Fibroblast of lung (primary cell): ENCODE measurements around the gene WAC. TPM values are rescaled to one million over a fixed set of nuclear protein-coding genes. Genes with fewer than 3 reads are reported as not detected.

Source experiments
- DNase-seq, 2 donors: peaks; one replicate each; pipeline versions ENCODE4 v3.0.0 to v3.0.0-alpha.2; 2010; ENCODE audit warnings: low read depth in 2 of 2
- H2AFZ ChIP-seq: 2 replicates; pipeline ENCODE4 v1.5.1; 2012; ENCODE audit warnings: low read length, control low read depth, inconsistent platforms
- H3K27ac ChIP-seq: 2 replicates; pipeline ENCODE4 v1.5.1; 2011; ENCODE audit warnings: low read length, control low read depth; ENCODE audit not compliant: insufficient read depth
- H3K27me3 ChIP-seq: 2 replicates; pipeline ENCODE4 v1.5.1; 2011; ENCODE audit warnings: mild to moderate bottlenecking, low read length; ENCODE audit not compliant: control insufficient read depth, insufficient read depth
- H3K36me3 ChIP-seq: 2 replicates; pipeline ENCODE4 v1.5.1; 2011; ENCODE audit warnings: low read length; ENCODE audit not compliant: control insufficient read depth, insufficient read depth
- H3K4me1 ChIP-seq: 2 replicates; pipeline ENCODE4 v1.5.1; 2011; ENCODE audit warnings: low read length; ENCODE audit not compliant: control insufficient read depth, insufficient read depth; ENCODE audit errors: extremely low read depth
- H3K4me2 ChIP-seq: 2 replicates; pipeline ENCODE4 v1.5.1; 2011; ENCODE audit warnings: low read length, control low read depth; ENCODE audit not compliant: insufficient read depth; ENCODE audit errors: extremely low read depth
- H3K4me3 ChIP-seq, 4 experiments: fragments of 200-600 bp in 1 of 4; sonication (generic) in 1 of 4; replicated peaks in 1 of 4; 2 replicates each; pipeline ENCODE4 v1.5.1; 2011 to 2016; ENCODE audit warnings: low read length in 4 of 4, low read depth in 3 of 4, mild to moderate bottlenecking in 3 of 4, control low read depth in 2 of 4, inconsistent platforms in 1 of 4, mixed read lengths in 1 of 4; ENCODE audit not compliant: insufficient read depth in 1 of 4; ENCODE audit errors: control extremely low read depth in 1 of 4
- H3K79me2 ChIP-seq: 2 replicates; pipeline ENCODE4 v1.5.1; 2012; ENCODE audit warnings: mild to moderate bottlenecking, low read length, inconsistent platforms; ENCODE audit not compliant: control insufficient read depth, insufficient read depth
- H3K9ac ChIP-seq: 2 replicates; pipeline ENCODE4 v1.5.1; 2011; ENCODE audit warnings: mild to moderate bottlenecking, low read length, control low read depth; ENCODE audit not compliant: insufficient read depth
- H3K9me3 ChIP-seq: 2 replicates; pipeline ENCODE4 v1.5.1; 2012; ENCODE audit warnings: low read depth, low read length; ENCODE audit not compliant: control insufficient read depth, insufficient read depth
- H4K20me1 ChIP-seq: 2 replicates; pipeline ENCODE4 v1.5.1; 2011; ENCODE audit warnings: low read length; ENCODE audit not compliant: control insufficient read depth, insufficient read depth; ENCODE audit errors: extremely low read depth
- CTCF ChIP-seq, 2 donors: IDR thresholded peaks in 1 of 2; conservative IDR thresholded peaks in 1 of 2; 1 replicate in 1 of 2; 2 replicates in 1 of 2; pipeline ENCODE4 v1.5.1; 2011 to 2012; ENCODE audit warnings: low read length in 2 of 2, control low read depth in 1 of 2, inconsistent platforms in 1 of 2, low read depth in 1 of 2, mild to moderate bottlenecking in 1 of 2
- EZH2 ChIP-seq: IDR thresholded peaks from 2 replicates; pipeline ENCODE4 v1.5.1; 2012; ENCODE audit warnings: low read length, control low read depth, mild to moderate bottlenecking; ENCODE audit errors: missing control alignments
- polyA plus RNA-seq, 2 donors: library from polyadenylated mRNA; depleted of rRNA in 1 of 2; stranded (reverse) in 1 of 2; unstranded in 1 of 2; fragments of >200 nt; gene quantifications; 2 replicates each; pipeline ENCODE4 v1.2.1, GENCODE V29; 2011 to 2012; ENCODE audit warnings: missing spikeins in 1 of 2
- total RNA-seq: library from RNA; depleted of rRNA; stranded (reverse); fragments of >200 nt; gene quantifications from 2 replicates; pipeline ENCODE4 v1.2.1, GENCODE V29; 2014

Gene WAC
- total and polyA plus RNA-seq, 2 donors (not counting 1 experiment from before 2014, with no cell fraction given): 65.7 to 94.2 TPM

DNA sequence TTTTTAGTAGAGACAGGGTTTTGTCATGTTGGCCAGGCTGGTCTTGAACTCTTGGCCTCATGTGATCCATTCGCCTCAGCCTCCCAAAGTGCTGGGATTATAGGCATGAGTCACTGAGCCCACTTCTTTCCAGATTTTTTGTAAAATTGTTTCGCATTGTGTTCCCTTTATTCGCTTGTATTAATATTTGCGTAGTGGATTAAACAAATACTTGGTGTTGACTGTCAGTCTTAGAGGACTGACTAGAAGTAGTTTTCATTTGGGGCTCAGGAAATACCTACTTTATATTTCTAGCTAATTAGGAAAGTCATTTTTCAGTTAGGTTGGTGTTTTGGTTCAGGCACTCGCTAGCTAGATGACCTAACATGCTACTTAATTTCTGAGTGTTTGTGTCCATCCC is 11.1 kb downstream of the WAC start:
- no peak overlapping the region for H3K27ac ChIP-seq
- peaks cover 2% of the 10 kb centered on the region for H3K4me1 ChIP-seq
- H3K36me3 ChIP-seq: peaks cover 5% of the 10 kb centered on the region
- no peaks in the 10 kb centered on the region for H4K20me1 ChIP-seq
- H3K27me3 ChIP-seq: no peaks in the 10 kb centered on the region
- H3K4me3 ChIP-seq: no peak overlapping the region
- no peak overlapping the region for H3K9ac ChIP-seq
- peaks cover 82% of the 10 kb centered on the region for H3K79me2 ChIP-seq
- DNase-seq: no peak
- TF ChIP-seq EZH2: no peak
- no peak for TF ChIP-seq CTCF (conservative IDR thresholded peaks at IDR 0.05 in 1 of 2, IDR thresholded peaks at IDR 0.05 in 1 of 2; ENCODE audit: low read depth in 1 of 2, low read length in 2 of 2)
- no peak overlapping the region for H2AFZ ChIP-seq
- no peak overlapping the region for H3K4me2 ChIP-seq
- H3K9me3 ChIP-seq: no peaks in the 10 kb centered on the region

- Histone ChIP-seq H2AFZ (no peak overlapping the region), H4K20me1 (no peaks in the 10 kb centered on the region), H3K4me2 (no peak overlapping the region), H3K4me1 (peaks cover 2% of the 10 kb centered on the region), H3K27ac (no peak overlapping the region), H3K27me3 (no peaks in the 10 kb centered on the region), H3K4me3 (no peak overlapping the region), H3K79me2 (peaks cover 86% of the 10 kb centered on the region), H3K36me3 (peaks cover 1% of the 10 kb centered on the region), H3K9ac (no peak overlapping the region), H3K9me3 (no peaks in the 10 kb centered on the region)
- DNase-seq: no peak
- TF ChIP-seq EZH2 (no peak), CTCF (conservative IDR thresholded peaks at IDR 0.05 in 1 of 2, IDR thresholded peaks at IDR 0.05 in 1 of 2; ENCODE audit: low read depth in 1 of 2, low read length in 2 of 2) (no peak)
Measured at GRCh38 chr10:28545967-28546644, 13.2 kb downstream of the WAC start.

DNA sequence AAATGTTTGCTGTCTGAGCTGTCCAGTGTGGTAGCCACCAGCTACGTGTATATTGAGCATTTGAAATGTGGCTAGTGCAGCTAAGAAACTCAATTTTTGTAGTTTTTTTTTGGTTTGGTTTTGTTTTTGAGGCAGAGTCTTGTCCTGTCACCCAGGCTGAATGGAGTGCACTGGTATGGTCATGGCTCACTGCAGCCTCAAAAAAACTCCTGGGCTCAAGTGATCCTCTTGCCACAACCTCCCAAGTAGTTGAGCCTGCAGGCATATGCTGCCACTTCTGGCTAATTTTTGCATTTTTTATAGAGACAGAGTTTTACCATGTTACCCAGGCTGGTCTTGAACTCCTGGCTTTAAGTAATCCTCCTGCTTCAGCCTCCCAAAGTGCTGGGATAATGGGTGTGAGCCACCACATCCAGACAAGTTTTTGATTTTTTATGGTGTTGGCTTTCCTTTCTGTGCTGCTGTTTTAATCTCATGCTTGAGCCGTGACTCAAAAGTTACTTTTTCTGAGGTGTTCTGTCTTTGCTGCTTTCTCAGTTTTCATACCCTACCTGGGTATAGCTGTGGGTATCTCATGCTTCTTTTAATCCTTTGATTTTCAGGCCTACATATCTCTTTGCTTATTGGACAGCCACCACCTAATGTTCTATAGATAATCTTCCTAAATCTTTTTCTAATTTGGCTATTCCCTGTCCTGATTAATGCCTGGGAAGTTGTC is 16.0 kb downstream of the WAC start:
- no peak for DNase-seq
- no peak overlapping the region for H3K27ac ChIP-seq
- H4K20me1 ChIP-seq: peaks cover 2% of the 10 kb centered on the region
- no peak overlapping the region for H3K4me3 ChIP-seq
- no peak overlapping the region for H2AFZ ChIP-seq
- TF ChIP-seq CTCF (conservative IDR thresholded peaks at IDR 0.05 in 1 of 2, IDR thresholded peaks at IDR 0.05 in 1 of 2; ENCODE audit: low read depth in 1 of 2, low read length in 2 of 2): no peak
- no peaks in the 10 kb centered on the region for H3K27me3 ChIP-seq
- H3K4me2 ChIP-seq: no peak overlapping the region
- H3K36me3 ChIP-seq: peaks cover under 1% of the 10 kb centered on the region
- no peaks in the 10 kb centered on the region for H3K9me3 ChIP-seq
- H3K9ac ChIP-seq: no peak overlapping the region
- H3K79me2 ChIP-seq: peaks cover 91% of the 10 kb centered on the region
- H3K4me1 ChIP-seq: no peaks in the 10 kb centered on the region
